ENCODE results near the gene TNK2.
"Not testable (repeated sequence)": the region's sequence is repeated elsewhere in the genome, so short reads cannot be mapped to it uniquely, and the experiment has no call there.

Gene TNK2

GRCh38 chr3:195816276-195816913 is 92.0 kb downstream of the TNK2 start:
- DNase-seq: not testable (repeated sequence)

- no peak for DNase-seq
Observed at GRCh38 chr3:195815169-195815771, 93.1 kb downstream of the TNK2 start.

GRCh38 chr3:195813916-195814640 is 94.3 kb downstream of the TNK2 start:
- no peak for DNase-seq
